ENCODE results near the gene SDCCAG8. TPM values are rescaled to one million over a fixed set of nuclear protein-coding genes. Genes with fewer than 3 reads are reported as not detected.

SDCCAG8 gene
- total RNA-seq, 3 donors from 2014 or later (not counting 1 experiment from before 2014, with no cell fraction given), result 17.8 to 28.3 (median 21.2) TPM

- H3K9me3 ChIP-seq (ENCODE audit: control insufficient read depth, insufficient read depth, low read length), result no peaks in the 10 kb centered on the region
- H3K27ac ChIP-seq (ENCODE audit: low read length), result no peak overlapping the region
- DNase-seq (no peak), ATAC-seq (no peak)
- intact Hi-C loops (cut with micrococcal nuclease), result no loop called here
- peaks cover 6 to 15% of the 10 kb centered on the region in 2 donors for H3K4me1 Mint-ChIP-seq
- no peak overlapping the region for H3K4me3 ChIP-seq (ENCODE audit: low read length)
- H3K9me3 Mint-ChIP-seq, result no peaks in the 10 kb centered on the region
- H3K27me3 ChIP-seq (ENCODE audit: control insufficient read depth, insufficient read depth, low read length), result no peaks in the 10 kb centered on the region
- no peak overlapping the region for H3K27ac Mint-ChIP-seq
- H3K36me3 ChIP-seq (ENCODE audit: control insufficient read depth, insufficient read depth, low read length), result peaks cover 5% of the 10 kb centered on the region
- no peak overlapping the region for H3K4me3 Mint-ChIP-seq
- WGBS (ENCODE audit: insufficient coverage), result 94% methylated on average over 9 of the region's 13 CpGs
- peaks cover 19% of the 10 kb centered on the region for H3K4me1 ChIP-seq (ENCODE audit: control insufficient read depth, insufficient read depth, low read length)
- no peaks in the 10 kb centered on the region for H3K36me3 Mint-ChIP-seq
- no peaks in the 10 kb centered on the region for H3K27me3 Mint-ChIP-seq (ENCODE audit: low read depth in 2 of 2)
- TF ChIP-seq, protein P1, sequence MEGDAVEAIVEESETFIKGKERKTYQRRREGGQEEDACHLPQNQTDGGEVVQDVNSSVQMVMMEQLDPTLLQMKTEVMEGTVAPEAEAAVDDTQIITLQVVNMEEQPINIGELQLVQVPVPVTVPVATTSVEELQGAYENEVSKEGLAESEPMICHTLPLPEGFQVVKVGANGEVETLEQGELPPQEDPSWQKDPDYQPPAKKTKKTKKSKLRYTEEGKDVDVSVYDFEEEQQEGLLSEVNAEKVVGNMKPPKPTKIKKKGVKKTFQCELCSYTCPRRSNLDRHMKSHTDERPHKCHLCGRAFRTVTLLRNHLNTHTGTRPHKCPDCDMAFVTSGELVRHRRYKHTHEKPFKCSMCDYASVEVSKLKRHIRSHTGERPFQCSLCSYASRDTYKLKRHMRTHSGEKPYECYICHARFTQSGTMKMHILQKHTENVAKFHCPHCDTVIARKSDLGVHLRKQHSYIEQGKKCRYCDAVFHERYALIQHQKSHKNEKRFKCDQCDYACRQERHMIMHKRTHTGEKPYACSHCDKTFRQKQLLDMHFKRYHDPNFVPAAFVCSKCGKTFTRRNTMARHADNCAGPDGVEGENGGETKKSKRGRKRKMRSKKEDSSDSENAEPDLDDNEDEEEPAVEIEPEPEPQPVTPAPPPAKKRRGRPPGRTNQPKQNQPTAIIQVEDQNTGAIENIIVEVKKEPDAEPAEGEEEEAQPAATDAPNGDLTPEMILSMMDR (IDR thresholded peaks at IDR 0.05), result no peak
These were observed 13.1 kb downstream of the SDCCAG8 start for GRCh38 chr1:243268751-243269460.

DNA sequence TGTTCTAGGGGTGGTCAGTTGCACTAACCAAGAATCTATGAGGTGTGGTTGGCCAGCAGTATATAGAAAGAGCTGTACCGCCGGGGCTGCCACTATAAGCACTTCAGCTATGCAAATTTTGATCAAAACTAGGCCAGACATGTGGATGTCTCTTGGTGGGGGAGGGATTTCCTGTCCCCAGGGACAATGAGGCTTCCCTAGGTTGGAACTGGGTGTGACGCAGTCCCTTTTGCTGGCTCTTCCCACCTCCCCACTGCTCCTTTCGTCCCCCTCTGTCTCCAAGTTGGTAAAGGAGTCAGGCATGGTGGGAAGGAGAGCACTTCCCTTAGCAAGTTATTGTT is 13.6 kb downstream of the SDCCAG8 start:
- H3K9me3 ChIP-seq (ENCODE audit: control insufficient read depth, insufficient read depth, low read length), result no peaks in the 10 kb centered on the region
- peaks cover 6 to 14% of the 10 kb centered on the region in 2 donors for H3K4me1 Mint-ChIP-seq
- peaks cover 19% of the 10 kb centered on the region for H3K4me1 ChIP-seq (ENCODE audit: control insufficient read depth, insufficient read depth, low read length)
- H3K27me3 ChIP-seq (ENCODE audit: control insufficient read depth, insufficient read depth, low read length), result no peaks in the 10 kb centered on the region
- peaks cover 5% of the 10 kb centered on the region for H3K36me3 ChIP-seq (ENCODE audit: control insufficient read depth, insufficient read depth, low read length)
- H3K9me3 Mint-ChIP-seq, result no peaks in the 10 kb centered on the region
- H3K27me3 Mint-ChIP-seq (ENCODE audit: low read depth in 2 of 2), result no peaks in the 10 kb centered on the region
- no peak overlapping the region for H3K27ac Mint-ChIP-seq
- H3K4me3 ChIP-seq (ENCODE audit: low read length), result no peak overlapping the region
- ATAC-seq (no peak), DNase-seq (no peak)
- H3K27ac ChIP-seq (ENCODE audit: low read length), result no peak overlapping the region
- intact Hi-C loops (cut with micrococcal nuclease), result no loop called here
- no peaks in the 10 kb centered on the region for H3K36me3 Mint-ChIP-seq
- TF ChIP-seq, protein P1 (IDR thresholded peaks at IDR 0.05), result no peak
- H3K4me3 Mint-ChIP-seq, result no peak overlapping the region
- 33% methylated on average over 2 of the region's 4 CpGs for WGBS (ENCODE audit: insufficient coverage)

GRCh38 chr1:243270097-243270864 is 14.4 kb downstream of the SDCCAG8 start:
- peaks cover 19% of the 10 kb centered on the region for H3K4me1 ChIP-seq (ENCODE audit: control insufficient read depth, insufficient read depth, low read length)
- H3K36me3 ChIP-seq (ENCODE audit: control insufficient read depth, insufficient read depth, low read length), result peaks cover 10% of the 10 kb centered on the region
- no peaks in the 10 kb centered on the region for H3K36me3 Mint-ChIP-seq
- H3K27me3 ChIP-seq (ENCODE audit: control insufficient read depth, insufficient read depth, low read length), result no peaks in the 10 kb centered on the region
- no peaks in the 10 kb centered on the region for H3K27me3 Mint-ChIP-seq (ENCODE audit: low read depth in 2 of 2)
- no peak overlapping the region for H3K4me3 Mint-ChIP-seq
- H3K9me3 Mint-ChIP-seq, result no peaks in the 10 kb centered on the region
- no peak overlapping the region for H3K4me3 ChIP-seq (ENCODE audit: low read length)
- TF ChIP-seq, protein P1 (IDR thresholded peaks at IDR 0.05), result no peak
- no peak overlapping the region for H3K27ac Mint-ChIP-seq
- DNase-seq (no peak), ATAC-seq (no peak)
- peaks cover 6% of the 10 kb centered on the region in 2 donors for H3K4me1 Mint-ChIP-seq
- 96% methylated on average over 5 of the region's 6 CpGs for WGBS (ENCODE audit: insufficient coverage)
- intact Hi-C loops (cut with micrococcal nuclease), result no loop called here
- no peaks in the 10 kb centered on the region for H3K9me3 ChIP-seq (ENCODE audit: control insufficient read depth, insufficient read depth, low read length)
- H3K27ac ChIP-seq (ENCODE audit: low read length), result no peak overlapping the region

Data from natural killer cell (primary cell).